ENCODE results near the gene RPS6KA5.

GRCh38 chr14:90956273-90956672 is 104.2 kb downstream of the RPS6KA5 start:
- TF ChIP-seq POLR2A (IDR thresholded peaks at IDR 0.05) (no peak), CTCF (IDR thresholded peaks at IDR 0.05 in 4 of 5, conservative IDR thresholded peaks at IDR 0.05 in 1 of 5) (no peak)

Data from gastrocnemius medialis (tissue), 4 donors.